ENCODE results near the gene RIMS1.

The RIMS1 gene

DNA sequence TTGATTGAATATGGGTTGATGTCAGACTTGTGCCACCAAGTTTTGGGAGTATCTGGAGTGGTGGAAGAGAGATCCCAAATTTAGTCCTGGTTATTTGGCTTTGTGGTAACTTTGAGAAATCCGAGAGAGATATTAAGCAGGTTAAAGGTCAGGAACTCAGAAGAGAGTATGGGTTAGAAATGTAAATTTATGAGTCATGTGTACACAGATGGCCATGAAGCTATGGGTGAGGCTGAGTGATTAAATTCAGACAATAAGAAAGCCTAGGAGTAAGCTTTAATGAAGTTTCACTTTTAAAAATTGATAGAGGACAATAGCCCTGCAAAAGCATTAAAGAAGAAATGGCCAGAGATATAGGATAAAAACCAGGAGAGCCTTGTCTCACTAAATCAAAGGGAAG lies 14.3 kb downstream of the RIMS1 start:
- no peak overlapping the region for H3K9ac ChIP-seq (ENCODE audit: low read depth, low read length)
- H3K9me3 ChIP-seq (replicated peaks; ENCODE audit: low read length), result no peaks in the 10 kb centered on the region
- H3K27me3 ChIP-seq (ENCODE audit: control insufficient read depth, insufficient read depth, low read length), result no peaks in the 10 kb centered on the region
- no peak overlapping the region for H3K4me3 ChIP-seq (ENCODE audit: low read length)
- no peaks in the 10 kb centered on the region for H3K36me3 ChIP-seq (ENCODE audit: insufficient read depth, low read length)
- no peaks in the 10 kb centered on the region for H3K4me1 ChIP-seq (ENCODE audit: control insufficient read depth, insufficient read depth, low read length)
- no peak overlapping the region for H3K4me2 ChIP-seq (ENCODE audit: low read length)

DNA sequence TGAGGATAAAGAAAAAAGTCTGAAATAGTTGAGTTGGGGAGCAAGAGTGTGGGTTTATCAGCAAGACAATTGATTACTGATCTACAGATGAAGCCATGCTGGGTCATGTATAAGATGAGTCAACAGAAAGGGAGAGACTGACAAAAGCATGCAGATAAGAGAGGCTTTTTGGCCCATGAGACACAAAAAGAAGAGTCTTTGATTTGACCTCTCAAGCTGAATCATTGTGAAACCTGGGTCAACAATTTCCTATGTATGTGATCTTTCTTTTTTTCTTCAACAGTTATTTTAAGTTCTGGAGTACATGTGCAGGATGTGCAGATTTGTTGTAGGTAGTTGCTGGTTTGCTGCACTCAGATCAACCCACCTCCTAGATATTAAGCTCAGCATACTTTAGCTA lies 15.9 kb downstream of the RIMS1 start:
- H3K9ac ChIP-seq (ENCODE audit: low read depth, low read length), result no peak overlapping the region
- H3K4me2 ChIP-seq (ENCODE audit: low read length), result no peak overlapping the region
- no peak overlapping the region for H3K4me3 ChIP-seq (ENCODE audit: low read length)
- H3K4me1 ChIP-seq (ENCODE audit: control insufficient read depth, insufficient read depth, low read length), result no peaks in the 10 kb centered on the region
- H3K9me3 ChIP-seq (replicated peaks; ENCODE audit: low read length), result no peaks in the 10 kb centered on the region
- H3K36me3 ChIP-seq (ENCODE audit: insufficient read depth, low read length), result no peaks in the 10 kb centered on the region
- H3K27me3 ChIP-seq (ENCODE audit: control insufficient read depth, insufficient read depth, low read length), result no peaks in the 10 kb centered on the region

DNA sequence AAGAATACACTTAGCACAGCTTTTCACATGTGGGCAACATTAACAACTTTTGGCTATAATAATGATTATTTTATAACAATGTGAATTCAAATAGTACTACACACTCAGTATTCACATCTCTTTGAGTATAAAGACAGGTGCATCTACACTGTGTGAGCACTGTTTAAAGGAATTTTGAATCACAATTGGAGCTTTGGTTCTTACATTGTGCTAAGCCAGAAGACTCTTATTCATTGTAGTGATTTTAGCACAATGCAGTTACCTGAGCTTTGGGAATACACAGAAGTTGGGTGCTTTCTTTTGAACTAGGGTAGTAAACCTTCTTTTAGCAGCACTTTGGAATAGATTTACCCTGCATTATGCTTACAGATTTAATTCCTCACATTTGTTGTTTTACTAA lies 20.5 kb downstream of the RIMS1 start:
- Histone ChIP-seq H3K4me1 (ENCODE audit: control insufficient read depth, insufficient read depth, low read length) (no peaks in the 10 kb centered on the region), H3K27me3 (ENCODE audit: control insufficient read depth, insufficient read depth, low read length) (no peaks in the 10 kb centered on the region), H3K9me3 (replicated peaks; ENCODE audit: low read length) (no peaks in the 10 kb centered on the region), H3K4me3 (ENCODE audit: low read length) (no peak overlapping the region), H3K4me2 (ENCODE audit: low read length) (no peak overlapping the region), H3K9ac (ENCODE audit: low read depth, low read length) (no peak overlapping the region), H3K36me3 (ENCODE audit: insufficient read depth, low read length) (no peaks in the 10 kb centered on the region)

DNA sequence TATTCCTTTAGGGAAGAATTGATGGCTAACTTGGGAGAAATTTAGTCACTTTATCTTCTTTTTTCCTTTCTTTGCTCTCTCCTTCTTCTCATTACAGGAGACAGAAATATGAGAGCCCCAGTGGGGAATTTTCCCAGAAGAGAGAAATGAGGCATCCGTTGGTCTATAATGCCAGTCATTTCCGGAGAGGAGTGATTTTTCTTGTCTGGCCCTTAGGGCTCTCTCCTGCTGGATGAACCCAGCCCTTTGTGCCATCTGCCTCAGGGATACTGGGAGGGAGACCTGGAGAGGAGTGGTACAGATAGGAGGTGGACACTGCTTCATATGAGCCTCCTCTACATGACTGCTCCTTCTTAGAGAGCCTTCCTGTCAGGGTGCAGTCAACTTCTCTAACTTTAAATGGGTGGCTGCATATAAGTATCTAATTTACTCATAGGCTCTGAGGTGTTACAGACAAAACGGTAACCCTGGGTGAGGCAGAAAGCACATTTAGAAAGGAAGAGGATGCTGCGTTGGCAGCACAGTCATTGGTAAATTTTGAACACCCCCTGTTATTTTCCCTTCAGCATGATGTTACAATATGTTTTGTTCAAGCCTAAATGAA lies 21.9 kb downstream of the RIMS1 start:
- no peaks in the 10 kb centered on the region for H3K9me3 ChIP-seq (replicated peaks; ENCODE audit: low read length)
- no peak overlapping the region for H3K4me3 ChIP-seq (ENCODE audit: low read length)
- no peaks in the 10 kb centered on the region for H3K27me3 ChIP-seq (ENCODE audit: control insufficient read depth, insufficient read depth, low read length)
- H3K4me1 ChIP-seq (ENCODE audit: control insufficient read depth, insufficient read depth, low read length), result no peaks in the 10 kb centered on the region
- H3K9ac ChIP-seq (ENCODE audit: low read depth, low read length), result no peak overlapping the region
- H3K36me3 ChIP-seq (ENCODE audit: insufficient read depth, low read length), result no peaks in the 10 kb centered on the region
- no peak overlapping the region for H3K4me2 ChIP-seq (ENCODE audit: low read length)

DNA sequence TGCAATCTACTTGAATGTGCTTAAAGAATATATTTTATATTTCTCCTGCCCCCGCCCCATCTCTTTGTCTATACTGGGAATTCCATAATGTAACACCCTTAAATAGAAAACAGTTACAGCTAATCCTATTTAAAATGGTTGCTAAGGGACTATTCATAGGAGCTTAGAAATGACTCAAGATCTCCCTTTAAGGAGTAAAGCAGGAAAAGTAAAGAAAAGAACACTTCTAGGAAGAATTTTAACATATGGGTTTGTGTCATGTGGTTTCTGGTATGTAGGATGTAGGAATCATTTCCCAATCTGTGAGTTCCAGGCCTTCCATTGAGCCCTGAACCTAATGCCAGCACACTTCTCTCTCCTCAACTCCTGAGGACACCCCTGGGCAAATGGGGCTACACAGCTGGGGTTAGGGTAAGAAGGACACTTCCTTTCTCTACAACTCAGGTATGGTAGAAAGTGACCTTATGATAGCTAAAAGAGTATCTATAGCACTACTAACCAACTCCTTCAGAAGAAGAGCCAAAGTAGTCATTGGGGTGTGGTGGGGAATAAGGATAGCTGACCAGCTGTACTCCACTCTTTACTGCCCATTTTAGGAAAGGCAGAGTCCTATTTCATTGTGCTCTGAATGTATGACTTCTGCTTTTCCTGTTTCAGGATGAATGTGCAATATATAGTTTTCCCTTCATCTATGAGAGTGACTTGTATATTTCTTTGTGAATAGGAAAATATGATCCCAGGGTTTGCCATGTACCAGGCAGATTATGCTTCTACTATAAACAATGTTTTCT lies 27.3 kb downstream of the RIMS1 start:
- H3K4me3 ChIP-seq (ENCODE audit: low read length), result no peak overlapping the region
- H3K36me3 ChIP-seq (ENCODE audit: insufficient read depth, low read length), result no peaks in the 10 kb centered on the region
- no peaks in the 10 kb centered on the region for H3K27me3 ChIP-seq (ENCODE audit: control insufficient read depth, insufficient read depth, low read length)
- no peaks in the 10 kb centered on the region for H3K4me1 ChIP-seq (ENCODE audit: control insufficient read depth, insufficient read depth, low read length)
- H3K9ac ChIP-seq (ENCODE audit: low read depth, low read length), result no peak overlapping the region
- H3K9me3 ChIP-seq (replicated peaks; ENCODE audit: low read length), result no peaks in the 10 kb centered on the region
- H3K4me2 ChIP-seq (ENCODE audit: low read length), result no peak overlapping the region

DNA sequence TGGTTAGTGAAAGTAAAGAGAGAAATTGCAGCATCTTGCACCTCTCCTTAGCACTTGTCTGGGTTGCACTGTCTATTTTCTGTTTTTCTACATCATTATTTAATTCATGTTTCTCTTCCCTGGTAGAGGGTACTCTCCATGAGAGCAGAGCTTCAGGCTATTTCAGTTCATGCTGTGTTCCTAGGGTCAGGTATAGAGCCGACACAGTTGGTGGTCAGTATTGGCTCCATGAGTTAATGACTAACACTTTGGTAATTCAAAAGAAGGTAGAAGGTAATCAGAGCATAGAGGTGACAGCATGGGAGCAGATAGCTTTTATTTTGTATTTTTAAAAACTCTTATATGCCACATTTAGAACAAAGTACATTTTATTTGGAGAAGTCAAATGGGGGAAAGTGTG lies 42.7 kb downstream of the RIMS1 start:
- no peak overlapping the region for H3K9ac ChIP-seq (ENCODE audit: low read depth, low read length)
- H3K4me1 ChIP-seq (ENCODE audit: control insufficient read depth, insufficient read depth, low read length), result no peaks in the 10 kb centered on the region
- no peaks in the 10 kb centered on the region for H3K36me3 ChIP-seq (ENCODE audit: insufficient read depth, low read length)
- peaks cover 11% of the 10 kb centered on the region for H3K27me3 ChIP-seq (ENCODE audit: control insufficient read depth, insufficient read depth, low read length)
- no peak overlapping the region for H3K4me3 ChIP-seq (ENCODE audit: low read length)
- no peaks in the 10 kb centered on the region for H3K9me3 ChIP-seq (replicated peaks; ENCODE audit: low read length)
- H3K4me2 ChIP-seq (ENCODE audit: low read length), result no peak overlapping the region

DNA sequence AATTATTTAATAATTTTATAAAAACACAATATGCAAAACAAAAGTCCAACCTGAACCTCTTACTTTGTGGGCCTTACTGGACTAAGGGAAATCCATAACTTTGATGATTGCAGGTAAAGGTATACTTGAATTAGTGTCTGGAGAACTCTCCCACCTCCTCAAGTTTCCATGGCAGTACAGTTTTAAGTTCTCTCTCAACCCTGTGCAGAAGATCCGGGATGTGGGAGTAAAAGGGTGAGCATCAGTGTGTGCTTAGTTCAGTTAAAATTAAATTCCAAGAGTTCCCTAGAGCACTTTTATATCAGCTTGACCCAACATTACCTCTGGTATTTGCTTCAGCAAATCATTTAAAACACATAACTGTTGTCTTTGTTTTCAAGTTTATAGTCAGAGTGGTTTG lies 47.5 kb downstream of the RIMS1 start:
- no peak overlapping the region for H3K4me3 ChIP-seq (ENCODE audit: low read length)
- H3K9me3 ChIP-seq (replicated peaks; ENCODE audit: low read length), result no peaks in the 10 kb centered on the region
- H3K36me3 ChIP-seq (ENCODE audit: insufficient read depth, low read length), result no peaks in the 10 kb centered on the region
- H3K9ac ChIP-seq (ENCODE audit: low read depth, low read length), result no peak overlapping the region
- no peaks in the 10 kb centered on the region for H3K4me1 ChIP-seq (ENCODE audit: control insufficient read depth, insufficient read depth, low read length)
- peaks cover 13% of the 10 kb centered on the region for H3K27me3 ChIP-seq (ENCODE audit: control insufficient read depth, insufficient read depth, low read length)
- no peak overlapping the region for H3K4me2 ChIP-seq (ENCODE audit: low read length)

DNA sequence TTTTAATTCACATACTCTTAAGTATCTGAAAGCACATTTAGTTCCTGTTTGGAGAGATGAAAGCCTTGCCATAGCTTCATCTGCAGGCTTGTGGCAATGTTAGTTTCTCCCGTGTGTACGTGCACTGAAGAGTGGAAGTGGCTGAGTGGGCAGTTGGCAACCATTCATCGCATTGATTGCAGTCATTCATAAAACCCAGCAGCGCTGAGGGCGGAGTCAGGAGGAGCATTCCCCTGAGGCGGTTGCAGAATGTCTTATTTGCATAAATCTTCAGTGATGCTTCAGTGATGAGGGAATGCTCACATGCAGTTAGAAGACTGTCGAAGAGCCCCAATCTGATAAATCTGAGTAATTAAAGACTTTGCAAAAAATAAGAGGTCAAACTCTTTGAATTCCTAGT lies 79.1 kb downstream of the RIMS1 start:
- Histone ChIP-seq H3K27me3 (ENCODE audit: control insufficient read depth, insufficient read depth, low read length) (no peaks in the 10 kb centered on the region), H3K9me3 (replicated peaks; ENCODE audit: low read length) (no peaks in the 10 kb centered on the region), H3K4me3 (ENCODE audit: low read length) (no peak overlapping the region), H3K9ac (ENCODE audit: low read depth, low read length) (no peak overlapping the region), H3K36me3 (ENCODE audit: insufficient read depth, low read length) (no peaks in the 10 kb centered on the region), H3K4me2 (ENCODE audit: low read length) (no peak overlapping the region), H3K4me1 (ENCODE audit: control insufficient read depth, insufficient read depth, low read length) (no peaks in the 10 kb centered on the region)

DNA sequence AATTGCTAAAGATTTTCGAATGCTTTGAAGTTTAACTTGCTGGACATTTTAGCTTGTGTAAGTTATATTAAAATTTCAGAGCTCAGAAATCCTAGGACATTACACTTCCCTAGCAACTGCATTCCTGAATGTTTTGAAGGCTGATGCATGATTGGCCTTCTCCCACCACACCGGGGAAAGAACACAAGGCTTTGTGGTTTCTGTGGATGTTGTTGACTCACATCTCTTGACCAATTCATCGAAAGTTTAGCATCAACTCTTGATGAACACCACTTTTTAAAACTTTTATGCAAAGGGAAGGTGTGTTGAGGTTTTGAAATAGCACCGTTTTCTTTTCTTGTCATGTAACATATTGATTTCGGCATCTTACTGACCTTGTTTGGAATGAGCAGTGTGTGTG lies 81.1 kb downstream of the RIMS1 start:
- Histone ChIP-seq H3K4me3 (ENCODE audit: low read length) (no peak overlapping the region), H3K4me2 (ENCODE audit: low read length) (no peak overlapping the region), H3K27me3 (ENCODE audit: control insufficient read depth, insufficient read depth, low read length) (no peaks in the 10 kb centered on the region), H3K36me3 (ENCODE audit: insufficient read depth, low read length) (no peaks in the 10 kb centered on the region), H3K9ac (ENCODE audit: low read depth, low read length) (no peak overlapping the region), H3K9me3 (replicated peaks; ENCODE audit: low read length) (no peaks in the 10 kb centered on the region), H3K4me1 (ENCODE audit: control insufficient read depth, insufficient read depth, low read length) (no peaks in the 10 kb centered on the region)

DNA sequence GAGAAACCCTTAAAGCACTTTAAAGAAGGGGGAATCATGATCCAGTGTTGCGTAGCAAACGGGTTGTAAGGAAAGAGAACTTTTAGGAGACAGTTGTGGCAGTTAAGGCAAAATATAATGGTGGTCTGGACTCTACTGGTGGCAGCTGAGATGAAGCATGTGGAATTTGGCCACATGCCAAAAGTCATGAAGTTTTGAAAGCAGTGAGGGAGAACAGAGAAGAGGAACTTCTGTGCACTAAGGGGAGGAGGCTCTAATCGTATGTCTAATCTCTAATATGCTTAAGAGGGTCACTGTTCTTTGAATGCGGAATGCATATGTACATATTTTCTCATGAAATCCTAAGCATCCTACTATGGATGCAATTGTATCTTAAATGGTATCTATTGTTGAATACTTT lies 91.5 kb downstream of the RIMS1 start:
- Histone ChIP-seq H3K4me1 (ENCODE audit: control insufficient read depth, insufficient read depth, low read length) (no peaks in the 10 kb centered on the region), H3K36me3 (ENCODE audit: insufficient read depth, low read length) (no peaks in the 10 kb centered on the region), H3K4me3 (ENCODE audit: low read length) (no peak overlapping the region), H3K27me3 (ENCODE audit: control insufficient read depth, insufficient read depth, low read length) (no peaks in the 10 kb centered on the region), H3K9me3 (replicated peaks; ENCODE audit: low read length) (no peaks in the 10 kb centered on the region), H3K4me2 (ENCODE audit: low read length) (no peak overlapping the region), H3K9ac (ENCODE audit: low read depth, low read length) (no peak overlapping the region)

DNA sequence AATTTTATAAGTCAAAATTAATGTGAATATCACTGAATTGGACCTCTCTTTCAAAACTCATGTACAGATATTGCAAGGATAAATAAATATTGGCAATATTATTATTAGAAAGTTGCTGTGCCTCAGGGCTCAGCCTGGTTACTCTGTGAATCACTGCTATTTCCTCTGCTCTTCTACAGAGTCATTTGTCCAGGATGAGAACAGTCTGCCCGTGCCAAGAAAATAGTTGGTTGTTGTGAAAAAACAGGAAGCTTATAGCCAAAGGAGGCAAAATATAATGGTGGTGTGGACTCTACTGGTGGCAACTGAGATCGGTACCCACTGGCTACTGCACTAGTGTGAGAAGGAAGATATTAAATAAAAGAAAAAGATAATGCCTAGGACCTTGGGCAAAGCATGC lies 93.6 kb downstream of the RIMS1 start:
- Histone ChIP-seq H3K9me3 (replicated peaks; ENCODE audit: low read length) (no peaks in the 10 kb centered on the region), H3K4me1 (ENCODE audit: control insufficient read depth, insufficient read depth, low read length) (no peaks in the 10 kb centered on the region), H3K36me3 (ENCODE audit: insufficient read depth, low read length) (no peaks in the 10 kb centered on the region), H3K4me2 (ENCODE audit: low read length) (no peak overlapping the region), H3K27me3 (ENCODE audit: control insufficient read depth, insufficient read depth, low read length) (peaks cover 4% of the 10 kb centered on the region), H3K4me3 (ENCODE audit: low read length) (no peak overlapping the region), H3K9ac (ENCODE audit: low read depth, low read length) (no peak overlapping the region)

DNA sequence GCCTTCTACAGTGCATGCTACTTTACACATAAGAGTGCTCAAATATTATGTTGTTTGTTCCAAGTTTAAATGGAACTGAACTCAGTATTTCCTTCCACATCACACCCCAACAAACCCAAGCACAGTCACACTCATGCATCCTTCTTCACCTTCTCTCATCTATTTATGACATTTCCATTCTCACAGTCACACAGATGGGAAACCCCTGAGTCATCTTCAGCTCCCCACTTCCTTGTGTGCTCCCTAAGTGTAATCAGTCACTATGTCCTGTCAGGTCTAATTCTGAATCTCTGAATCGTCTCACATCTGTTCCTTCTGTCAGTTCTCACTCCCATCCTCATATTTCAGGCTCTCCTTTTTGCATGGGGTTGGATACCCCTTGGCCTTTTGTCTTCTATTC lies 96.0 kb downstream of the RIMS1 start:
- Histone ChIP-seq H3K4me1 (ENCODE audit: control insufficient read depth, insufficient read depth, low read length) (no peaks in the 10 kb centered on the region), H3K36me3 (ENCODE audit: insufficient read depth, low read length) (no peaks in the 10 kb centered on the region), H3K9ac (ENCODE audit: low read depth, low read length) (no peak overlapping the region), H3K9me3 (replicated peaks; ENCODE audit: low read length) (no peaks in the 10 kb centered on the region), H3K4me2 (ENCODE audit: low read length) (no peak overlapping the region), H3K4me3 (ENCODE audit: low read length) (no peak overlapping the region), H3K27me3 (ENCODE audit: control insufficient read depth, insufficient read depth, low read length) (peaks cover 7% of the 10 kb centered on the region)
